HCT116 (cell line): ENCODE measurements around the gene CCDC184. TPM values are rescaled to one million over a fixed set of nuclear protein-coding genes. Genes with fewer than 3 reads are reported as not detected.

Experiments
- ATAC-seq: fragments of 200-7000 bp; cut with Tn5 transposase; 2 replicates; pipeline ENCODE4 v1.9.1; 2020; ENCODE audit warnings: mild to moderate bottlenecking, moderate library complexity
- BruUV-seq: library from RNA; stranded (reverse); fragments of 400-500 nt; replicated peaks from 2 replicates; lab custom pipeline; 2021; lab: Mats Ljungman, UMichigan
- CTCF ChIA-PET: fragments of 300-600 bp; sonication (Branson Sonifier 250); formaldehyde crosslinking; loops from one replicate; lab custom pipeline; 2021; ENCODE audit warnings: antibody characterized with exemption; lab: Charles Lee
- POLR2A ChIA-PET: fragments of 300-600, 350-600 bp; sonication (Branson Sonifier 250); formaldehyde crosslinking; loops from one replicate; lab custom pipeline; 2021; ENCODE audit warnings: antibody characterized with exemption; lab: Charles Lee
- RAD21 ChIA-PET, 2 experiments: fragments of 300-600 bp; sonication (Branson Sonifier 250); formaldehyde crosslinking; loops; one replicate each; lab custom pipeline; 2023; ENCODE audit warnings: low total read pairs in 2 of 2; ENCODE audit not compliant: uncharacterized antibody in 2 of 2, unreplicated experiment in 2 of 2, low non-redundant PET in 1 of 2; lab: Charles Lee
- DNase-seq: peaks from one replicate; pipeline ENCODE4 v3.0.0-alpha.2; 2010; ENCODE audit warnings: low read depth, low spot score
- H2AFZ ChIP-seq: fragments of 200-600 bp; shearing (Covaris generic), sonication (generic); 2 replicates; pipeline ENCODE4 v1.6.1; 2017; ENCODE audit warnings: low read depth, mixed run types, mixed read lengths, antibody characterized with exemption, low read length; ENCODE audit not compliant: poor library complexity, severe bottlenecking
- H3K27ac ChIP-seq: 2 replicates; pipeline ENCODE4 v1.5.1; 2012; ENCODE audit warnings: low read depth, low read length
- H3K27me3 ChIP-seq: fragments of 200-600 bp; sonication (generic); 2 replicates; pipeline ENCODE4 v1.6.1; 2016; ENCODE audit warnings: mixed run types, low read length, mixed read lengths; ENCODE audit not compliant: insufficient read depth
- H3K36me3 ChIP-seq, 2 experiments: fragments of 200-500 bp in 1 of 2; fragments of 200-600 bp in 1 of 2; sonication (Bioruptor generic) in 1 of 2; sonication (generic) in 1 of 2; 2 replicates each; pipeline versions ENCODE4 v1.5.1 to v1.6.1; 2014 to 2016; ENCODE audit warnings: low read length in 2 of 2, inconsistent platforms in 1 of 2, mixed read lengths in 1 of 2, mixed run types in 1 of 2; ENCODE audit not compliant: insufficient read depth in 2 of 2, control insufficient read depth in 1 of 2
- H3K4me1 ChIP-seq, 2 experiments: fragments of 200-600 bp in 1 of 2; sonication (generic) in 1 of 2; 2 replicates each; pipeline versions ENCODE4 v1.5.1 to v1.6.1; 2012 to 2017; ENCODE audit warnings: low read length in 2 of 2, inconsistent platforms in 1 of 2, mild to moderate bottlenecking in 1 of 2, mixed read lengths in 1 of 2, mixed run types in 1 of 2, moderate library complexity in 1 of 2; ENCODE audit not compliant: insufficient read depth in 2 of 2, control insufficient read depth in 1 of 2
- H3K4me2 ChIP-seq: fragments of 200-600 bp; sonication (generic); 2 replicates; pipeline ENCODE4 v1.6.1; 2017; ENCODE audit warnings: mixed run types, low read length, mixed read lengths
- H3K4me3 ChIP-seq, 2 experiments: fragments of 200-600 bp in 1 of 2; sonication (generic) in 1 of 2; replicated peaks in 1 of 2; 2 replicates each; pipeline ENCODE4 v1.5.1; 2011 to 2016; ENCODE audit warnings: low read length in 2 of 2, control low read depth in 1 of 2, low read depth in 1 of 2, mild to moderate bottlenecking in 1 of 2, mixed read lengths in 1 of 2, mixed run types in 1 of 2
- H3K79me2 ChIP-seq: fragments of 200-600 bp; sonication (generic); 2 replicates; pipeline ENCODE4 v1.6.1; 2017; ENCODE audit warnings: mild to moderate bottlenecking, mixed run types, low read length, moderate library complexity, mixed read lengths; ENCODE audit not compliant: insufficient read depth
- H3K9ac ChIP-seq: fragments of 200-600 bp; sonication (generic); 2 replicates; pipeline ENCODE4 v1.6.1; 2016; ENCODE audit warnings: low read length, mixed read lengths
- H3K9me2 ChIP-seq: fragments of 200-600 bp; sonication (generic), shearing (Covaris generic); 2 replicates; pipeline ENCODE4 v1.6.1; 2017; ENCODE audit warnings: mixed run types, mild to moderate bottlenecking, moderate library complexity; ENCODE audit not compliant: insufficient read depth
- H3K9me3 ChIP-seq, 2 experiments: fragments of 200-500 bp in 1 of 2; fragments of 200-600 bp in 1 of 2; sonication (Bioruptor generic) in 1 of 2; sonication (generic) in 1 of 2; 2 replicates each; pipeline ENCODE4 v1.6.1; 2014 to 2017; ENCODE audit warnings: low read length in 2 of 2, mixed read lengths in 2 of 2, inconsistent platforms in 1 of 2, low read depth in 1 of 2, mild to moderate bottlenecking in 1 of 2, mixed run types in 1 of 2, moderate library complexity in 1 of 2; ENCODE audit not compliant: control insufficient read depth in 1 of 2, insufficient read depth in 1 of 2
- H4K20me1 ChIP-seq: fragments of 200-600 bp; sonication (generic), shearing (Covaris generic); 2 replicates; pipeline ENCODE4 v1.6.1; 2017; ENCODE audit warnings: mixed run types, mild to moderate bottlenecking, moderate library complexity; ENCODE audit not compliant: insufficient read depth
- CBX3 ChIP-seq: IDR thresholded peaks from 2 replicates; pipeline ENCODE4 v1.6.1; 2012; ENCODE audit warnings: low read depth
- CTCF ChIP-seq, 3 experiments: fragments of 200-600 bp in 1 of 3; sonication (generic) in 1 of 3; IDR thresholded peaks in 2 of 3; conservative IDR thresholded peaks in 1 of 3; 2 replicates each; pipeline ENCODE4 v1.5.1; 2012 to 2017; ENCODE audit warnings: low read depth in 2 of 3, low read length in 2 of 3, antibody characterized with exemption in 1 of 3, borderline replicate concordance in 1 of 3, control low read depth in 1 of 3, mild to moderate bottlenecking in 1 of 3, mixed read lengths in 1 of 3, mixed run types in 1 of 3, moderate library complexity in 1 of 3; ENCODE audit not compliant: insufficient read depth in 1 of 3
- ELF1 ChIP-seq: IDR thresholded peaks from 2 replicates; pipeline ENCODE4 v1.6.1; 2012; ENCODE audit warnings: low read depth, borderline replicate concordance
- EZH2phosphoT487 ChIP-seq: fragments of 200-600 bp; IDR thresholded peaks from 2 replicates; pipeline ENCODE4 v1.6.1; 2018; ENCODE audit warnings: antibody characterized with exemption, borderline replicate concordance
- REST ChIP-seq: IDR thresholded peaks from 2 replicates; pipeline ENCODE4 v1.6.1; 2012; ENCODE audit warnings: low read depth
- SIN3A ChIP-seq: IDR thresholded peaks from 2 replicates; pipeline ENCODE4 v1.6.1; 2012; ENCODE audit warnings: low read depth
- YY1 ChIP-seq: IDR thresholded peaks from 2 replicates; pipeline ENCODE4 v1.6.1; 2011; ENCODE audit warnings: low read length, low read depth, moderate library complexity, mild to moderate bottlenecking; ENCODE audit not compliant: insufficient replicate concordance; ENCODE audit errors: extremely low read depth
- ZBTB33 ChIP-seq: IDR thresholded peaks from 2 replicates; pipeline ENCODE4 v1.6.1; 2011; ENCODE audit warnings: mild to moderate bottlenecking, low read length, moderate library complexity; ENCODE audit not compliant: insufficient replicate concordance; ENCODE audit errors: extremely low read depth
- intact Hi-C: fragments of 100-400 bp; cut with micrococcal nuclease; formaldehyde crosslinking; loops from 2 replicates; pipeline ENCODE4 v1.10.0; 2022
- total RNA-seq: library from RNA; stranded (reverse); gene quantifications from one replicate; pipeline ENCODE4 v1.2.1, GENCODE V29; 2021; ENCODE audit not compliant: unreplicated experiment

Gene CCDC184
- total RNA-seq, 1 experiment from 2014 or later, result 0.34 TPM

GRCh38 chr12:48143898-48144297 is 39.5 kb upstream of the CCDC184 start:
- Histone ChIP-seq H3K9me3 (no peaks in the 10 kb centered on the region), H4K20me1 (no peaks in the 10 kb centered on the region), H3K36me3 (peaks cover 51 to 55% of the 10 kb centered on the region in 2 experiments; a peak in 3 of 4 replicates), H2AFZ (no peak overlapping the region), H3K9me2 (no peaks in the 10 kb centered on the region), H3K4me2 (no peak overlapping the region), H3K27me3 (no peaks in the 10 kb centered on the region), H3K9ac (no peak overlapping the region), H3K4me3 (no peak overlapping the region), H3K79me2 (no peaks in the 10 kb centered on the region), H3K4me1 (no peaks in the 10 kb centered on the region), H3K27ac (no peak overlapping the region)
- RAD21 ChIA-PET, result no interaction called here
- intact Hi-C loops, result no loop called here
- POLR2A ChIA-PET, result no interaction called here
- no peak for DNase-seq
- CTCF ChIA-PET, result no interaction called here
- BruUV-seq, result no TSS peak
- TF ChIP-seq CBX3, result no peak
- peak in 1 of 3 experiments; percentile 5; a peak in 1 of 6 replicates for TF ChIP-seq CTCF (IDR thresholded peaks at IDR 0.05 in 2 of 3, conservative IDR thresholded peaks at IDR 0.05 in 1 of 3; ENCODE audit: borderline replicate concordance in 1 of 3, insufficient read depth in 1 of 3, low read depth in 2 of 3, low read length in 2 of 3)
- no peak for TF ChIP-seq SIN3A
- TF ChIP-seq, all 23 proteins: peak for 1
- no peak for ATAC-seq

GRCh38 chr12:48145981-48146380 is 37.5 kb upstream of the CCDC184 start:
- no peak for DNase-seq
- BruUV-seq, result no TSS peak
- intact Hi-C loops, result no loop called here
- peaks cover 35 to 50% of the 10 kb centered on the region in 2 experiments; a peak in 3 of 4 replicates for H3K36me3 ChIP-seq
- ATAC-seq, result no peak
- H3K4me1 ChIP-seq, result no peaks in the 10 kb centered on the region
- H2AFZ ChIP-seq, result no peak overlapping the region
- no peak overlapping the region for H3K4me2 ChIP-seq
- TF ChIP-seq YY1, result no peak
- no peak for TF ChIP-seq EZH2phosphoT487
- TF ChIP-seq ZBTB33, result no peak
- no peak for TF ChIP-seq ELF1
- no peak for TF ChIP-seq REST
- H3K9me2 ChIP-seq, result no peaks in the 10 kb centered on the region
- H3K4me3 ChIP-seq, result no peak overlapping the region
- no peak overlapping the region for H3K27ac ChIP-seq
- no peak overlapping the region for H3K9ac ChIP-seq
- no peaks in the 10 kb centered on the region for H4K20me1 ChIP-seq
- POLR2A ChIA-PET, result no interaction called here
- CTCF ChIA-PET, result no interaction called here
- H3K9me3 ChIP-seq, result no peaks in the 10 kb centered on the region
- H3K27me3 ChIP-seq, result no peaks in the 10 kb centered on the region
- H3K79me2 ChIP-seq, result no peaks in the 10 kb centered on the region
- RAD21 ChIA-PET, result no interaction called here
